DND-41 (cell line): ENCODE data around the gene HSPBP1.

Source experiments
- ATAC-seq: fragments of 200-7000 bp; cut with Tn5 transposase; 3 replicates; pipeline ENCODE4 v1.9.1; 2021; ENCODE audit warnings: low read depth; ENCODE audit not compliant: insufficient read depth
- DNase-seq: peaks from one replicate; pipeline ENCODE4 v3.0.0-alpha.2; 2020
- H2AFZ ChIP-seq: 2 replicates; pipeline ENCODE4 v1.6.0; 2012; ENCODE audit warnings: low read depth, low read length
- H3K27ac ChIP-seq: 2 replicates; pipeline ENCODE4 v1.5.1; 2012; ENCODE audit warnings: low read length, inconsistent platforms
- H3K27me3 ChIP-seq: fragments of 200-600 bp; sonication (generic); 2 replicates; pipeline ENCODE4 v1.6.0; 2012; ENCODE audit warnings: low read length, mild to moderate bottlenecking, inconsistent platforms; ENCODE audit not compliant: insufficient read depth, poor library complexity
- H3K36me3 ChIP-seq: 2 replicates; pipeline ENCODE4 v1.5.1; 2012; ENCODE audit warnings: low read length, inconsistent platforms; ENCODE audit not compliant: insufficient read depth
- H3K4me1 ChIP-seq: 2 replicates; pipeline ENCODE4 v1.5.1; 2012; ENCODE audit warnings: mild to moderate bottlenecking, low read length; ENCODE audit not compliant: insufficient read depth
- H3K4me2 ChIP-seq: 2 replicates; pipeline ENCODE4 v1.6.0; 2012; ENCODE audit warnings: mild to moderate bottlenecking, moderate library complexity, low read length, inconsistent platforms; ENCODE audit not compliant: insufficient read depth
- H3K4me3 ChIP-seq, 2 experiments: fragments of 200-600 bp in 1 of 2; shearing (Covaris generic) in 1 of 2; 2 replicates each; pipeline ENCODE4 v1.5.1; 2012 to 2016; ENCODE audit warnings: inconsistent platforms in 2 of 2, low read length in 2 of 2, mild to moderate bottlenecking in 2 of 2, low read depth in 1 of 2, moderate library complexity in 1 of 2
- H3K79me2 ChIP-seq: 2 replicates; pipeline ENCODE4 v1.6.0; 2012; ENCODE audit warnings: low read length, inconsistent platforms; ENCODE audit not compliant: insufficient read depth
- H3K9ac ChIP-seq: 2 replicates; pipeline ENCODE4 v1.6.0; 2012; ENCODE audit warnings: low read depth, mild to moderate bottlenecking, inconsistent platforms, low read length, moderate library complexity
- H3K9me3 ChIP-seq: 2 replicates; pipeline ENCODE4 v1.5.1; 2012; ENCODE audit warnings: low read length, moderate library complexity, mild to moderate bottlenecking, inconsistent platforms; ENCODE audit not compliant: insufficient read depth, severe bottlenecking
- H4K20me1 ChIP-seq: 2 replicates; pipeline ENCODE4 v1.6.0; 2012; ENCODE audit warnings: low read length; ENCODE audit not compliant: insufficient read depth
- CTCF ChIP-seq: IDR thresholded peaks from 2 replicates; pipeline ENCODE4 v1.5.1; 2012; ENCODE audit warnings: borderline replicate concordance, low read length, moderate library complexity, mild to moderate bottlenecking; ENCODE audit not compliant: poor library complexity, severe bottlenecking; ENCODE audit errors: extremely low read depth
- EZH2 ChIP-seq: IDR thresholded peaks from 3 replicates; pipeline ENCODE4 v1.6.1; 2012; ENCODE audit warnings: borderline replicate concordance, low read depth, mild to moderate bottlenecking, moderate library complexity, low read length, inconsistent platforms; ENCODE audit not compliant: severe bottlenecking

HSPBP1 gene

GRCh38 chr19:55241935-55242464, 37.9 kb downstream of the HSPBP1 start:
- Histone ChIP-seq H3K36me3 (peaks cover 95% of the 10 kb centered on the region), H3K9me3 (no peaks in the 10 kb centered on the region), H3K27me3 (no peaks in the 10 kb centered on the region), H3K9ac (no peak overlapping the region), H3K4me3 (no peak overlapping the region), H3K79me2 (peaks cover 16% of the 10 kb centered on the region), H2AFZ (no peak overlapping the region), H4K20me1 (peaks cover 52% of the 10 kb centered on the region), H3K4me1 (no peaks in the 10 kb centered on the region), H3K4me2 (no peak overlapping the region), H3K27ac (no peak overlapping the region)
- DNase-seq: no peak
- no peak for ATAC-seq
- no peak for TF ChIP-seq CTCF
- no peak for TF ChIP-seq EZH2

- ATAC-seq (no peak), DNase-seq (no peak)
- Histone ChIP-seq H3K4me2 (no peak overlapping the region), H3K27ac (no peak overlapping the region), H3K9ac (no peak overlapping the region), H3K4me3 (no peak overlapping the region), H3K27me3 (no peaks in the 10 kb centered on the region), H3K9me3 (no peaks in the 10 kb centered on the region), H3K36me3 (peaks cover 95% of the 10 kb centered on the region), H3K79me2 (peaks cover 10% of the 10 kb centered on the region), H4K20me1 (peaks cover 52% of the 10 kb centered on the region), H3K4me1 (no peaks in the 10 kb centered on the region), H2AFZ (no peak overlapping the region)
- TF ChIP-seq EZH2: no peak
Measured at GRCh38 chr19:55241143-55241934, 38.6 kb downstream of the HSPBP1 start.

GRCh38 chr19:55240713-55241020, 39.2 kb downstream of the HSPBP1 start:
- H3K27me3 ChIP-seq: no peaks in the 10 kb centered on the region
- H3K27ac ChIP-seq: no peak overlapping the region
- no peak overlapping the region for H3K9ac ChIP-seq
- no peak for TF ChIP-seq EZH2
- no peak for TF ChIP-seq CTCF
- no peaks in the 10 kb centered on the region for H3K4me1 ChIP-seq
- H3K4me2 ChIP-seq: no peak overlapping the region
- H3K36me3 ChIP-seq: peaks cover 94% of the 10 kb centered on the region
- ATAC-seq (0 out of 3 replicates have a peak, but pooled peaks have one; percentile 14), DNase-seq (no peak)
- H3K4me3 ChIP-seq: no peak overlapping the region
- peaks cover 7% of the 10 kb centered on the region for H3K79me2 ChIP-seq
- H4K20me1 ChIP-seq: peaks cover 48% of the 10 kb centered on the region
- H3K9me3 ChIP-seq: no peaks in the 10 kb centered on the region
- H2AFZ ChIP-seq: no peak overlapping the region

GRCh38 chr19:55239004-55239403, 40.9 kb downstream of the HSPBP1 start:
- Histone ChIP-seq H3K27ac (no peak overlapping the region), H2AFZ (no peak overlapping the region), H3K79me2 (no peaks in the 10 kb centered on the region), H3K9ac (no peak overlapping the region), H4K20me1 (peaks cover 47% of the 10 kb centered on the region), H3K9me3 (no peaks in the 10 kb centered on the region), H3K36me3 (peaks cover 91% of the 10 kb centered on the region), H3K4me2 (no peak overlapping the region), H3K4me3 (no peak overlapping the region), H3K4me1 (no peaks in the 10 kb centered on the region), H3K27me3 (no peaks in the 10 kb centered on the region)
- no peak for ATAC-seq
- TF ChIP-seq EZH2: no peak
- TF ChIP-seq CTCF: no peak
- DNase-seq: no peak
